PFSK-1 (cell line): ENCODE data around the gene MINK1.

Experiments used
- FOXP2 ChIP-seq: optimal IDR thresholded peaks from 2 replicates; pipeline ENCODE3; 2011; ENCODE audit warnings: borderline replicate concordance, control low read depth, inconsistent platforms; ENCODE audit not compliant: insufficient read depth; ENCODE audit errors: extremely low read length, extremely low read depth
- POLR2AphosphoS5 ChIP-seq: IDR thresholded peaks from 2 replicates; pipeline ENCODE4 v1.6.1; 2012; ENCODE audit warnings: low read depth, mild to moderate bottlenecking, control low read depth, low read length, moderate library complexity
- SIN3A ChIP-seq: IDR thresholded peaks from 2 replicates; pipeline ENCODE4 v1.6.1; 2012; ENCODE audit warnings: mild to moderate bottlenecking, low read length, moderate library complexity, borderline replicate concordance; ENCODE audit not compliant: insufficient read depth
- TAF1 ChIP-seq: IDR thresholded peaks from 2 replicates; pipeline ENCODE4 v1.6.1; 2012; ENCODE audit warnings: low read length, control low read depth, borderline replicate concordance; ENCODE audit not compliant: insufficient read depth
- TF ChIP-seq, protein P1 (sequence below), 2 experiments: IDR thresholded peaks; 2 replicates each; pipeline versions ENCODE4 v1.6.1 to v1.8.0; 2011 to 2012; ENCODE audit warnings: low read depth in 2 of 2, low read length in 2 of 2, control low read depth in 1 of 2, inconsistent platforms in 1 of 2, mild to moderate bottlenecking in 1 of 2, moderate library complexity in 1 of 2; ENCODE audit not compliant: insufficient read depth in 1 of 2

Gene MINK1

DNA sequence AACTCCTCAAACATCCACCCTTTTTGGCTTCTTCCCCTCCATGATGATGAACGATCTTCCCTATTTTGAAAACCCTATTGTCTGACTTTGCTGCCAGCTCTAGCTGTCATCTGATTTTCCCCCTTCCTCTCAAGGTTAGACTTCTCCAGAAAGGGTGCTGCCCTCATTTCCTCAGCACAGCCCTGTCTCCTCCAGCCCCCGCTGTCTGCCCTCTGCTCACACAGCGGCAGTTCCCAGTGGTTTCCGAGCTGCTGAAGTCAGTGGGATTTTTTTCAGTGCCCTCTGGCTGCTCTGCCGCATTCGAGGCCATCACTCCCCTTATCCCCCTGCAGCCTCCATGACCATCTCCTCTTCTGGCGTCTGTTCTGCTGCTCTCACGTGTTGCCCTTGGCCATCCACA is 39.6 kb downstream of the MINK1 start:
- TF ChIP-seq FOXP2 (no peak), TAF1 (no peak), POLR2AphosphoS5 (no peak), SIN3A (no peak)
- TF ChIP-seq, protein P1, sequence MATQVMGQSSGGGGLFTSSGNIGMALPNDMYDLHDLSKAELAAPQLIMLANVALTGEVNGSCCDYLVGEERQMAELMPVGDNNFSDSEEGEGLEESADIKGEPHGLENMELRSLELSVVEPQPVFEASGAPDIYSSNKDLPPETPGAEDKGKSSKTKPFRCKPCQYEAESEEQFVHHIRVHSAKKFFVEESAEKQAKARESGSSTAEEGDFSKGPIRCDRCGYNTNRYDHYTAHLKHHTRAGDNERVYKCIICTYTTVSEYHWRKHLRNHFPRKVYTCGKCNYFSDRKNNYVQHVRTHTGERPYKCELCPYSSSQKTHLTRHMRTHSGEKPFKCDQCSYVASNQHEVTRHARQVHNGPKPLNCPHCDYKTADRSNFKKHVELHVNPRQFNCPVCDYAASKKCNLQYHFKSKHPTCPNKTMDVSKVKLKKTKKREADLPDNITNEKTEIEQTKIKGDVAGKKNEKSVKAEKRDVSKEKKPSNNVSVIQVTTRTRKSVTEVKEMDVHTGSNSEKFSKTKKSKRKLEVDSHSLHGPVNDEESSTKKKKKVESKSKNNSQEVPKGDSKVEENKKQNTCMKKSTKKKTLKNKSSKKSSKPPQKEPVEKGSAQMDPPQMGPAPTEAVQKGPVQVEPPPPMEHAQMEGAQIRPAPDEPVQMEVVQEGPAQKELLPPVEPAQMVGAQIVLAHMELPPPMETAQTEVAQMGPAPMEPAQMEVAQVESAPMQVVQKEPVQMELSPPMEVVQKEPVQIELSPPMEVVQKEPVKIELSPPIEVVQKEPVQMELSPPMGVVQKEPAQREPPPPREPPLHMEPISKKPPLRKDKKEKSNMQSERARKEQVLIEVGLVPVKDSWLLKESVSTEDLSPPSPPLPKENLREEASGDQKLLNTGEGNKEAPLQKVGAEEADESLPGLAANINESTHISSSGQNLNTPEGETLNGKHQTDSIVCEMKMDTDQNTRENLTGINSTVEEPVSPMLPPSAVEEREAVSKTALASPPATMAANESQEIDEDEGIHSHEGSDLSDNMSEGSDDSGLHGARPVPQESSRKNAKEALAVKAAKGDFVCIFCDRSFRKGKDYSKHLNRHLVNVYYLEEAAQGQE (IDR thresholded peaks at IDR 0.05; ENCODE audit: insufficient read depth in 1 of 2, low read depth in 2 of 2, low read length in 2 of 2) = no peak

DNA sequence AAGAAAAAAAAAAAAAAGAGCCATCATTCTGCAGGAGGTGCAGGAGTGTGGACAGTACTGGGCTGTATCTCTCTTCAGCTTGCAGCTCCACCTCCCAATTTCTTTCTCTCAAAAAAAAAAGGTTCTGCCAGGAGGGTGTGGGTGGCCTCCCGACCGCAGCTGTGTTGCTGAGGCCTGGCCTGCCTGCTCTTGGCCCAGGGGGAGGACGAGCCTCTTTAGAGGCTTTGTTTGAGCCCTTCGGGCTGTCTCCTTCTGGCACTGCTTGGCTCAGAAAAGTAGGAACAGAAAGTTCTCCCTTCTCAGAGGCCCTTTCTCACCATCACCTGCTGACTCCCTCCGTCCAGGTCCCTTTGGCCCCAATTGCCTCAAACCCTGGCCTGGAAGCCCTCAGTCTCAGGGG is 43.9 kb downstream of the MINK1 start:
- no peak for TF ChIP-seq POLR2AphosphoS5
- no peak for TF ChIP-seq TAF1
- TF ChIP-seq, protein P1 (IDR thresholded peaks at IDR 0.05; ENCODE audit: insufficient read depth in 1 of 2, low read depth in 2 of 2, low read length in 2 of 2) = no peak
- no peak for TF ChIP-seq FOXP2
- TF ChIP-seq SIN3A = no peak

DNA sequence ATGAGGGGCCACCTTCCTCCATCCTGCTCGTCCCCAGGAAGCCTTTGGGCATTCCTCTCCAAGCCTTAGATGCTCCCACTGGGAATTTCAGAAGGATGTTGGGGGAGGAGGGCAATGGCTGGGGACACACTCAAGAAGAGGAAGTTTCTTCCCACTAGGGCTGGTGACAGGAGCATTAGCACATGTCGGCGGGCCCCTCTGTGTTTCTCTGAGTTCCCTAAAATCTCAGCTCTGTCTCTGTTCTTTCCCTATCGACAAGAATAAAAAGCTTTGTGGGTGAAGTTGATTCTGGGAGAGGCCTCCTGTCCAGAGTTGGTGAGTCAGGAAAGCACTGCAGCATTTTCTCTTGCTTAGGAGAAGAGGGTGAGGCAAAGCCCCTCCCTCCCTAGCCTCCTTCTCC is 46.5 kb downstream of the MINK1 start:
- TF ChIP-seq SIN3A = no peak
- TF ChIP-seq FOXP2 = no peak
- TF ChIP-seq, protein P1 (IDR thresholded peaks at IDR 0.05; ENCODE audit: insufficient read depth in 1 of 2, low read depth in 2 of 2, low read length in 2 of 2) = no peak
- TF ChIP-seq POLR2AphosphoS5 = no peak
- TF ChIP-seq TAF1 = no peak

DNA sequence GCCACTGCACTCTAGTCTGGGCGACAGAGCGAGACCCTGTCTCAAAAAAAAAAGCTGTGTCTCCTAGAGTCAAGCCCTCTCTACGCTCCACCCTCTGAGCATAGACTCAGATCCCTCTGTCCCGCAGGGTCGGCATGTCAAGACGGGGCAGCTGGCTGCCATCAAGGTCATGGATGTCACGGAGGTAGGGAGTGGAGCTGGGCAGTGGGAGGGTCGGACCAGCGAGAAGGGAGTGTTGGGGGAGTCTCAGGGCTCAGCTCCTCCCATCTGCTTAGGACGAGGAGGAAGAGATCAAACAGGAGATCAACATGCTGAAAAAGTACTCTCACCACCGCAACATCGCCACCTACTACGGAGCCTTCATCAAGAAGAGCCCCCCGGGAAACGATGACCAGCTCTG is 47.7 kb downstream of the MINK1 start:
- TF ChIP-seq TAF1 (no peak), SIN3A (no peak), POLR2AphosphoS5 (no peak), FOXP2 (no peak)
- TF ChIP-seq, protein P1 (IDR thresholded peaks at IDR 0.05; ENCODE audit: insufficient read depth in 1 of 2, low read depth in 2 of 2, low read length in 2 of 2) = no peak

DNA sequence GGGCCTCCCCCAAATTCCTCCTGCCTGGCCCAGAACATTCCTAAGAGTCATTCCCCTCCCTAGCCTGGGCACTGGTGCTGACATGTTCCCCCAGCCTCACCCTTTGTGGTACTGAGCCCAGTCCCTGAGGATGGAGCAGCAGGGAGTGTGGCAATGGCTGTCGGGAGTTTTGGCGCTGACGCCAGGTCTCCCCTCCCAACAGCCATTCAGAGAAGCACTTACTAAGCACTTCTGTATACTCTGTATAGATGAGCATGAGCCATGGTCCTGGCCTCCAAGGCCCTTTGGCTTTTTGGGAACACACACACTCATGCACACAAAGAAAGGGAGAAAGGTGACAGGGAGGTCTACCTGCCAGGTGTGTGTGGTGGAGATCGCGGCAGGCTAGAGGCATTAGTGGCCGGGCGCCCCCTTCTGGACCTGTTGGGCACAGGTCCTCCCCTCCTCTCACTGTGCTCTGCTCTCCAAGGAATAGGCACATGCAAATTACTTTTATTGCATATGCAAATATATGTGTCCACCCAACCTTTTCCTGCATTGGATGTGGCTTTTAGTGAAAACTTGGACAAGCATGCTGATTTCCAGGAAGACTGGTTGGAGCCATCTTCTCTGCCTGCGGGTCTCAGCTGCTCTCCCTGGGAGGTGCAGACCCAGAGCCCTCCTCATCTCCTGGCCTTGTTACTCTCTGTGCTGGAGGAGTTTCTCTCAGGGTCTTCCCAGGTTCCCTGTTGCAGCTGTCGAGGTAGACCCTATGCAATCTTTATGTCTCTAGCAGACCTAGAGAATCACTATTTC is 48.8 kb downstream of the MINK1 start:
- TF ChIP-seq SIN3A (no peak), POLR2AphosphoS5 (no peak), FOXP2 (no peak), TAF1 (no peak)
- TF ChIP-seq, protein P1 (IDR thresholded peaks at IDR 0.05; ENCODE audit: insufficient read depth in 1 of 2, low read depth in 2 of 2, low read length in 2 of 2) = no peak
